Skin epidermis (tissue), 12 donors: ENCODE measurements around the gene SORD.
A peak's percentile ranks its signal among the peaks of the same experiment; 100 is the strongest.
"Not testable (repeated sequence)": the region's sequence is repeated elsewhere in the genome, so short reads cannot be mapped to it uniquely, and the experiment has no call there.

Experiments
- H3K27ac ChIP-seq, 21 experiments: fragments of 200-600 bp; sonication (generic) in 11 of 21; one replicate each; pipeline ENCODE4 v1.5.0; 2020; ENCODE audit warnings: mild to moderate bottlenecking in 3 of 21, inconsistent platforms in 2 of 21, moderate library complexity in 2 of 21
- H3K4me3 ChIP-seq, 7 experiments: fragments of 200-600 bp; sonication (generic) in 2 of 7; one replicate each; pipeline ENCODE4 v1.5.0; 2020; ENCODE audit warnings: inconsistent platforms in 2 of 7, mild to moderate bottlenecking in 2 of 7, moderate library complexity in 1 of 7

Gene SORD

DNA sequence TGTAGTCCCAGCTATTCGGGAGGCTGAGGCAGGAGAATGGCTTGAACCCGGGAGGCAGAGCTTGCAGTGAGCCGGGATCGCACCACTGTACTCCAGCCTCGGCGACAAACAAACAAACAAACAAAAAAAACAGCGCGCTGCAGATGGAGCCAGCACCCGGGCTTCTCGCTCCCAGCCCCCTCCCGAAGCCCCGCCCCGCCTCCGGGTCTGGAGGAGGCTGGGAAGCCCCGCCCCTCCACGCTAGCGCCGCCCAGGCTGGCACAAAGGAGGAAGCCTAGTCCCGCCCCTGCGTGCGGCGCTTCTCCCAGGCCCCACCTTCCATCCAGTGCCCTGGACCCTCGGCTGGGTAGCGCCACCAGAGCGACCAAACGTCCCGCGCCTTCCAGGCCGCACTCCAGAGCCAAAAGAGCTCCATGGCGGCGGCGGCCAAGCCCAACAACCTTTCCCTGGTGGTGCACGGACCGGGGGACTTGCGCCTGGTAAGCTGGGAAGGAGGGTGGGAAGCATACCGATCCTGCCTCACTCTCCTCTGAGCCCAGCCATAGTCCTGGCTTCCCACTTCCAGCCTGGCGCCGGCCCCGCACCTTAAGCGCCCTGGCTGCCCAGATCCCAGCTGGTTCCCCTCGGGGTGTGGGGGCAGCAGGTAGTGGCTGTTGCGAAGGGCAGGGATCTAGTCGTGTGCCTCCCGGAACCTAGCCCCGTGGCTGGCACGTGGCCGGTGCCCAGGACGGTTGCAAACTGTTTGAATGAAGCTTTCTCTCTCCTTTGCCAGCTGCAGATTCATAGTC is at the start of gene SORD:
Gene SORD (plus strand): TSS at position 325 of the 788 bp plus-strand sequence. CDS start 89 bp downstream, at position 414.
- Histone ChIP-seq H3K4me3 (peak within 1 kb of the TSS; percentile 48 to 85 (median 64)), H3K27ac (peak within 1 kb of the TSS in 19 of 21 experiments; percentile 10 to 85 (median 73))

DNA sequence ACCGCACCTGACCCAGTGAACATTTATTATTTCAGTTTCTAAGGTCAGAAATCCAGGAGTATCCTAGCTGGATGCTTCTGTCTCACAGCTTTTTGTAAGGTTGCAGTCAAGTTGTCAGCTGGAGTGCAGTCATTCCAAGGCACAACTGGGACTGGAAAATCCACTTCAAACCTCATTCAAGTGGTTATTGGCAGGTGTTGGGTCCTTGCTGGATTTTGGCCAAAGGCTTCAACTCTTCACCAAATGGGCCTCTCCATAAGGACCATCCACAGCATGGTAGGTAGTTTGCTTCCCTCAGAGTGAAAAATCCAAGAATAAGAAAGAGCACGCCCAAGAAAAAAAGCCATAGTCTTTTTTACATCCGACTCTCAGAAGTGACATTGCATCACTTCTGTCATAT is 46.8 kb upstream of the SORD start:
- H3K4me3 ChIP-seq, H3K27ac ChIP-seq: not testable (repeated sequence)

DNA sequence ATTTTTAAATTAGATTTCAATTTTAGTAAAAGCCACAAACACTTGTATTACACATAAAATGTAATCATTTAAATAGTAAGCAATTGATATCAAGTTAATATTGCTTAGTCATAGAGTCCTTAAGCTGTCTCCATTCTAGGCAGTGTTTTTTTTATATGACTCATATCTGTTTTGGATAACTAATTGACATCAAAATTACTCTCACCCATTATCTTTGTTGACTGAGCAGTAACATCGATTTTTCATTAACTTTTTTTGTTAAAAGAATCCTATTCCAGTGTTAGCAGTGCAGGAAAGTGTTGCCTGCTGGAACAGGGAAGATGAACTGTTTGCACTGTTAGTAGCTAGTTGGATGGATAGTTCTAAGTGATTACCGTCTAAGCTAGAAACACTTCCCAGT is 45.2 kb upstream of the SORD start:
- H3K27ac ChIP-seq, H3K4me3 ChIP-seq: not testable (repeated sequence)

DNA sequence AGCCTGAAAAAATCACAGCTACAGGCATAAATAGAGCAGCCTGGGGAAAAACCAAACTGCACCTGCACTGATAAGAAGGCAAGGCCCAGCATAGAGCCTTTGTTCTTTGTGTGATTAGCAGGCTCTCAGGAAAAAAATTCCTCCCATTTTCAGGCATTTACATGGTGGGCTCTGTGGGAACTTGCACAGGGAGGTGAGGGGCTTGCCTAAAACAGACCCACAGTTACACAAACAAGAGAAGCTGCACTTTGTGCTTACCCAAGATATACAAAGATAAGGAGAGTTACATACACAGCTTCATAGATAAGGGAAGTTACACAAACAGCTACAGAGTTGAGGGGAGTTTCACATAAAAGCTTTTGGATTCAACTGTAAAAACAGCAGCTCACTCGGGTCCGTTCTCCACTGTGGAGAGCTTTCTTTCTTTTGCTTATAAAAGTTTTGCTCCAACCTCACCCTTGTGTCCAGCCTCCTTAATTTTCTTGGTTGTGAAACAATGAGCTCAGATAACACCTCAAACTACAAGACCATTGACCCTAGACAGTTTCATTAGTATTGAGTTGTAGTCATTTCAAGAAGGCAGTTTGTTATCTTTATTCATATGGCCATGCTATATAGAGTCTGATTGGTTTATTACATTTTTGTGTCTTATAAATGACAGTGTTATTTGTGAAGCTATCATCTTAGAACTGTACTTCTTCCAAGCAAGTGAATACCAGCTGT is 43.2 kb upstream of the SORD start:
- H3K27ac ChIP-seq, result not testable (repeated sequence)

DNA sequence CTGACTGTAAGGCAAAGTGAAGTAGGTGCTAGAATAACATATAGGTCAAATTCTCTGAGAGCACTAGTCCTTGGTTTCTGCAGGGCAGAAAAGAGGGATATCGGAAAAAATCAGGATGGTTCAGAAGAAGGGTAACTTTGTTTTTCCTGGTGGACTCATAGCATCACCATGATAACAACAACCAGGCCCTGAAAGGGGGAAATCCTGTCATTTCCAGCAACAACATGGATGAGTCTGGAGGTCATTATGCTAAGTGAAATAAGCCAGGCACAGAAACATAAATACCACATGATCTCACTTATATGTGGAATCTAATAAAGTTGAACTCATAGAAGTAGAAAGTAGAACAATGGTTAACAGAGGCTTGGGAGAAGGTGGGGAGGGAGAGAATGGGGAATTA is 38.9 kb upstream of the SORD start:
- H3K27ac ChIP-seq, H3K4me3 ChIP-seq: not testable (repeated sequence)

More for the DNA sequence above, 43.2 kb upstream of the SORD start:
- not testable (repeated sequence) for H3K4me3 ChIP-seq

DNA sequence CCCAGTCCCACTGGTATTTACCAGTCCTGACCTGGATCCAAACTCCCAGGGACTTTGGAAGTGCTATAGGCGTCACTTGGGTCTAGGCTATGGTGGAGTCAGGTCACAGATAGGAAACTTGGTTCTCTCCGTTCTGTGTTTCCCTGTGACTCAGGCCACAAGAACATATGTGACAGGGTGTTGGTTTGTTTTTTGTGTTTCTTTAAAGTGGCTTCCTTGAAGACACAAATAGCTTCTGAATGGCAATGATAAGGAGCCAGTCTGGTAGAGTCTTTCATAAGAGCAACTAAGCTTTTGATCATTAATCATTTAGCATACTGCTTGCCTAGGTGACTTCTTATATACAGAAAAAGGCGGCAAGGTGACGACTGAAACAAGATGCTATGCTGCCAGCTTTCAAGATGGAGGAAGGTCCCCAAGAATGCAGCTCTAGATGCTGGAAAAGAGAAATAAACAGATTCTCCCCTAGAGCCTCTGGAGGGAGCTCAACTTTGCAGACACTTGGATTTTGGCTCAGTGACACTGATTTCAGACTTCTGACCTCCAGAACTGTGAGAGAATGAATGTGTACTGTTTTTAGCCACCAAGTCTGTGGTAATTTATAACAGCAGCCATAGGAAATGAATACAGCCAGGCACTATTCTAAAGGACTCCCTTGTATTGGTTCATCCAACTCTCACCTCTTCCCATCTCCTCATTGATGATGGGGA is 36.5 kb upstream of the SORD start:
- not testable (repeated sequence) for H3K27ac ChIP-seq, H3K4me3 ChIP-seq

DNA sequence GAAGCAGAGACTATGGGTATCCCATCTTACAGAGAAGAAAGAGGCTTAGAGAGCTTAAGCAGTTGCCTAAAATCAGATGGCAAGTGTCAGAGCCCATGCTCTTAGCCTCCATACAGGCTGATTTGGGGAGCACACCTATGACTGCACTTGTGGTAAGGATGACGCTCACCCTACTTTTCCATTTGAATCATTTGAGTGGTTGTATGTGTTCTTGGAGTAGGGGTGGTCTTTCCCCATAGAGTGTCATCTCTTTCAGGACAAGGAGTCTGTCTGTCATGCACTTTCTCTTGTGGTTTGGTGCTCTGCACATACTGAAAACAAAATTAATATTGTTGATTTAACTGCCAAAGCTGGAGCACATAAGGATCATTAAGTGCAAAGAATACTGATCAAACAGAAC is 35.3 kb upstream of the SORD start:
- H3K4me3 ChIP-seq, H3K27ac ChIP-seq: not testable (repeated sequence)

DNA sequence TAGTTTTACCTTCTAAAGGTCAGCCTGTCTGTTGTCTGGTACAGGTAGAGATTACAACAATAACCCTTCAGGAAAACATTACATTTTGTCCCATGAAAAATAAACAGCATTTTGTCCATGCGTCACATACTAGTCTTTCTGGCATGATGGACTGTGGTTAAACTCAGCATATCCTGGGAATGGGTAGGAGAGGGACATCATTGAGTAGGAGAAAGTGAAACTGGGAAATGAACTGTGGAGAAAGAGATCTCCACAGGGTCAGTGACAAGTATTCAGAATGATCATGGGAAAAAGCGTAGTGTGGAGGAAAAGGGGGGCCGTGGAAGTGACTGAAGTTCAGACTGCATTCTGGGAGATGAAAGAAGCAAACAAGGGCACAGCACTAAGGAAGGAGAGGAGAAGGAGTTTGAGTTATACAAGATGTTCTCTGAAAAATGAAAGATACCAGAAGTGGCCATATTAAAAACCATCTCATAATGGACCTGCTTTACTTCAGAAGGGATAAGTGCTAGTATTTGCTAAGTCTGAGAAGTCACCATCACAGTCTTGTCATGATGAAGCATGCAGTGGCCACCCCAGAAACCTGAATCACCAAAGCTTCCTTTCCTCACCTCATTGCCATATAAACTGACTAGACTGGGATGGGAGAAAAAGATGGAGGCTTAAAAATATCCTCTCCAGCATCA is 34.7 kb upstream of the SORD start:
- not testable (repeated sequence) for H3K4me3 ChIP-seq, H3K27ac ChIP-seq

DNA sequence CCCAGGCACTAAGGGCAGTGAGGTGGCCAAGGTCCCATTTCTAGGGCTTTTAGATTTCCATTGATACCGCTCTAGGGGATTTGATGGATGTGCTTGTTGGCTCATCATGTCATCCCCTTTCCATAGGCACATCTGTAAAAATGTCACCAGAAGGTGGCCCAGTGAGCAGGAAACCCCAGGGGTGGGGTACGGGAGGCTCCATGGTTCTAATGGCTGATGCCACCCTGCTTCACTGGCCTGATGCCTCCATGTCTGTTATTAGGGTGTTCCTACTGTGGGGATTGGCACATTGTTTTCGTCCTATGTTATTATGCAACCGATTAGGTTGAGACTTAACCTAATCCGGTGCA is 34.1 kb upstream of the SORD start:
- not testable (repeated sequence) for H3K4me3 ChIP-seq, H3K27ac ChIP-seq

DNA sequence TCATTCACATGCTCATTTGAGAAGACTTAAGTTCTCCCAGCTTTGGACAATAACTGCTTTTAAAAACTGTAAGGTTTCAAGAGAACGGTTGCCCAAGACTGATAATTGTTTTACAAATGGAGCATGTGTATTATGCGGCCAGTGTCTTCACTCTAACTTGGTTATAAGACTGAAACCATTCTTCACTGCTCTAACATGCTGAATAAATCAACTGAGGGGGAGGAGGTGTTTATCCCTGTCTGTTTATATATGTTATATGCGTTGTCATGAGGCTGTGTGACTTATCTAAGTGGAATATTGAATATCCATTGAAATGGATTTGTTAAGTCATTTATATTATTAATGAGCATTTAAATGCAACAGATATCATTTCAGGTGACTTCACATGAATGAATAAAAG is 25.4 kb upstream of the SORD start:
- H3K27ac ChIP-seq, H3K4me3 ChIP-seq: not testable (repeated sequence)

DNA sequence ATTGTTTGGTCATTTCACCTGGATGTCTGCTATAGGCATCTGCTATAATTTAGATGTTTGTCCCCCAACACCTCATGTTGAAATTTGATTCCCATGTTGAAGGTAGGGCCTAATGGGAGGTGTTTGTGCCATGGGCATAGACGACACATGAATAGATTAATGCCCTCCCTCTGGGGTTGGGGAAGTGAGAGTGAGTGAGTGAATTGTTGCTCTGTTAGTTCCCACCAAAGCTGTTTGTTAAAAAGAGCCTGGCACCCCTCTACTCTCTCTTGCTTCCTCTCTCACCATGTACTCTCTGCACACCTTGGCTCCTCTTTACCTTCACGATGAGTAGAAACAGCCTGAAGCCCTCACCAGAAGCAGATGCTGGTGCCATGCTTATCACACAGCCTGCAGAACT is 23.9 kb upstream of the SORD start:
- no peak overlapping the region for H3K4me3 ChIP-seq
- H3K27ac ChIP-seq, result no peak overlapping the region

DNA sequence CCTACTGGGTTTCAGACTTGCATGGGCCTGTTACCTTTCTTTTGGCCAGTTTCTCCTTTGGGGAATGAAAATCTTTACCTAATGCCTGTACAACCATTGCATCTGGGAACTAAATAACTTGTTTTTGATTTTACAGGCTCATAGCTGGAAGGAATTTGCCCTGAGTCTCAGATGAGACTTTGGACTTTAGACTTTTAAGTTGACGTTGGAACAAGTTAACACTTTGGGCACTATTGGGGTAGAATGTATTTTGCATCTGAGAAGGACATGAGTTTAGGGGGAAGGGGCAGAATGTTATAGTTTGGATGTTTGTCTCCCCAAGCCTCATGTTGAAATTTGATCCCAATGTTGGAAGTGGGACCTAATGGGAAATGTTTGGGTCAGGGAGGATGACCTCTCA is 21.8 kb upstream of the SORD start:
- not testable (repeated sequence) for H3K4me3 ChIP-seq, H3K27ac ChIP-seq

DNA sequence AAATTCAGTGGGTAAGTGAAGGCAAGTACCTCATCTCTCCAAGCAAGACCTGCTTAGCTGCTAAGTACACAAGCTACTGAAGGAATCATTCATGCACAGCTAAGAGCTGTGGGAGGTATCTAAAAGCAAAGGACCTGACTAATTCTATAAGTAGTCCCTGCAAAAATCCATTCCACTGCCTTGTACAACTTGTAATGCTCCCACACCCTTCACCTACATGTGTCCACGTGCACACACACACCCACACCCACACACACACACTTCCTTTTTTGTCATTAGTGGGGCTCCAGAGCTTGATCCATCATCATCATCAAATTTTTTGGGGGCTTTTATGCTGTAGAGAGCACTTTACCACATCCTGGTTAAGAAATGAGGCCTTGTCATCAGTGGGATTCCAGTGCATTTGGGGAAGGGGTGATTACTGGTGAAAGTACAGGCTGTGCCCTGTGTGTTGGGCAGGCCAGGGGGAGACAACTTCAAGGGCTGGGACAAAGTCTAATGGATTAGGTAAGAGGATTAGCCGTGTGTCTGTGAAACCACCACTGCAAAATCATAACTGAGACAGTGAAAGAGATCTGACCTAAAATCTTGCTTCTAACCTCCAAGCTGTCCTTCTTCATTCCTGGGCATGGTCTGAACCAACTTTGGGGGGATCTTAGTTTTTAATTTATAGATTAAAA is 19.1 kb upstream of the SORD start:
- not testable (repeated sequence) for H3K27ac ChIP-seq, H3K4me3 ChIP-seq

DNA sequence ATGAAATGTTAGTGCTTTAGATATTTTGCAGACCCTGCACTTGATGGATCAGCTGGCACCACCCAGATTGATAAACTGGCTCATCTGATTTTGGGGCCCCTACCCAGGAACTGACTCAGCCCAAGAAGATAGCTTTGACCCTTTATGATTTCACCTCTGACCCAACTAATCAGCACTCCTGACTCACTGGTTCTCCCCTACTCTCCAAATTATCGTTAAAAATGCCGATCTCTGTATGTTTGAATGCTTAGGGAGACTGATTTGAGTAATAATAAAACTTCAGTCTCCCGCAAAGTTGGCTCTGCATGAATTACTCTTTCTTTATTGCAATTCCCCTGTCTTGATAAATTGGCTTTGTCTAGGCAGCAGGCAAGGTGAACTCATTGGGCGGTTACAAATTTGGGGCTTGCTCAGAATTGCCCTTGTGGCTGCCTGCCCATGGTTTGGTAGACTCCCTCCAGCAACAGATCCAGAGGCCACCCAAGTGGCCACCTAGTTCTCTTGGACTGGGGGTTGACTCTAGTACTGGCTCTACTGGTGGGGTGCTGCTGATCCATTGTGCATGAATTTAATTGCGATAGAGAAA is 18.3 kb upstream of the SORD start:
- not testable (repeated sequence) for H3K4me3 ChIP-seq, H3K27ac ChIP-seq

DNA sequence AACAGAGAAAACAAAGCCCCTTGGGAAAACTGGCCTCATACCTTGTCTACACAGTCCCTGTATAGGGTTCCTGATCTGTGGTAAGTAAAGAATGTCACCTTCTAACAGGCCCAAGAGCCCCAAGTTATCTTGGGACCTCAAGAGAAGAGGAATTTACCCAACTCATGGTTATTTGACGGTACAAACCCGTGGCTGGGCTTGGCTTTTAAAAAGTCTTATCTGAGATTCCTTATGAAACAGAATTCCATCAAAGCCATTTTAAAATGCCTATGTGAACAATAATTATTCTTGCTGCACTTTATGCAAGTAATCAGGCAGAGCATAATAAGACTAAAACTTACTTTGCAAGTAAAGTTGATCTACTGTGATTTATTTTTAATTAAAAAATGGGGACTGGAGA is 13.9 kb upstream of the SORD start:
- Histone ChIP-seq H3K4me3 (no peak overlapping the region), H3K27ac (no peak overlapping the region)

DNA sequence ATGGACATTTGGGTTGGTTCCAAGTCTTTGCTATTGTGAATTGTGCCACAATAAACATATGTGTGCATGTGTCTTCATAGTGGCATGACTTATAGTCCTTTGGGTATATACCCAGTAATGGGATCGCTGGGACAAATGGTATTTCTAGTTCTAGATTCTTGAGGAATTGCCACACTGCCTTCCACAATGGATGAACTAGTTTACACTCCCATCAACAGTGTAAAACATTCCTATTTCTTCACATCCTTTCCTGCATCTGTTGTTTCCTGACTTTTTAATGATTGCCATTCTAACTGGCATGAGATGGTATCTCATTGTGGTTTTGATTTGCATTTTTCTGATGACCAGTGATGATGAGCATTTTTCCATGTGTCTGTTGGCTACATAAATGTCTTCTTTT is 7.9 kb upstream of the SORD start:
- not testable (repeated sequence) for H3K4me3 ChIP-seq, H3K27ac ChIP-seq

DNA sequence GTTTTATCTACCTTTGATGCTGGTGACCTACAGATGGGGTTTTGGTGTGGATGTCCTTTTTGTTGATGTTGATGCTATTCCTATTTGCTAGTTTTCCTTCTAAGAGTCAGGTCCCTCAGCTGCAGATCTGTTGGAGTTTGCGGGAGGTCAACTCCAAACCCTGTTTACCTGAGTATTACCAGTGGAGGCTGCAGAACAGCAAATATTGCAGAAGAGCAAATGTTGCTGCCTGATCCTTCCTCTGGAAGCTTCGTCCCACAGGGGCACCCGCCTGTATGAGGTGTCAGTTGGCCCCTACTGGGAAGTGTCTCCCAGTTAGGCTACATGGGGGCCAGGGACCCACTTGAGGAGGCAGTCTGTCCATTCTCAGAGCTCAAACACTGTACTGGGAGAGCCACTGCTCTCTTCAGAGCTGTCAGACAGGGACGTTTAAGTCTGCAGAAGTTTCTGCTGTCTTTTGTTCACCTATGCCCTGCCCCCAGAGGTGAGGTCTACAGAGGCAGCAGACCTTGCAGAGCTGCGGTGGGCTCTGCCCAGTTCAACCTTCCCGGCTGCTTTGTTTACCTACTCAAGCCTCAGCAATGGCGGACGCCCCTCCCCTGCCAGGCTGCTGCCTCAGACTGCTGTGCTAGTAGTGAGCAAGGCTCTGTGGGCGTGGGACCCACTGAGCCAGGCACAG is 2.6 kb upstream of the SORD start:
- H3K27ac ChIP-seq, H3K4me3 ChIP-seq: not testable (repeated sequence)

DNA sequence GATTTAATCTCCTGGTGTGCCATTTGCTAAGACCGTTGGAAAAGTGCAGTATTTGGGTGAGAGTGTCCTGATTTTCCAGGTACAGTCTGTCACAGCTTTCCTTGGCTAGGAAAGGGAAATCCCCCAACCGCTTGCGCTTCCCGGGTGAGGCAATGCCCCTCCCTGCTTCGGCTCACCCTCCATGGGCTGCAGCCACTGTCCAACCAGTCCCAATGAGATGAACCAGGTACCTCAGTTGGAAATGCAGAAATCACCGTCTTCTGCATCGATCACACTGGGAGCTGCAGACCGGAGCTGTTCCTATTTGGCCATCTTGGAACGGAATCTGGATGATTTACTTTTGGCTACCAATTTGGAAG is 2.1 kb upstream of the SORD start:
- H3K4me3 ChIP-seq, H3K27ac ChIP-seq: not testable (repeated sequence)

DNA sequence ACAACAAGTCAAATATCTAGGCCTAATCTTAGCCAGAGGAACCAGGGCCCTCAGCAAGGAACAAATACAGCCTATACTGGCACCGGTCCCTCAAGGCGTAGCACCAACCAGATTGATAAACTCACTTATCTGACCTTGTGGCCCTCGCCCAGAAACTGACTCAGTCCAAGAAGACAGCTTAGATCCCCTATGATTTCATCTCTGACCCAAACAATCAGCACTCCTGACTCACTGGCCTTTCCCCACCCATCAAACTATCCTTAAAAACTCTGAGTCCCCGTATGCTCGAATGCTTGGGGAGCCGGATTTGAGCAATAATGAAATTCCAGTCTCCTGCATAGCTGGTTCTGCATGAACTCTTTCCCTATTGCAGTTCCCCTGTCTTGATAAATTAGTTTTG is 1.6 kb upstream of the SORD start:
- Histone ChIP-seq H3K4me3 (no peak overlapping the region), H3K27ac (no peak overlapping the region)
